Motor neuron (in vitro differentiated cells): ENCODE data around the gene CCL21. TPM values are rescaled to one million over a fixed set of nuclear protein-coding genes. Genes with fewer than 3 reads are reported as not detected.
"Not testable (repeated sequence)": the region's sequence is repeated elsewhere in the genome, so short reads cannot be mapped to it uniquely, and the experiment has no call there.

Experiments used
- ATAC-seq, 8 experiments: fragments of 200-7000 bp; cut with Tn5 transposase; replicated peaks in 6 of 8; 2 replicates each; pipeline ENCODE4 v1.8.0; 2021; ENCODE audit warnings: mild to moderate bottlenecking in 8 of 8, moderate library complexity in 8 of 8
- H3K27ac ChIP-seq, 2 donors: fragments of 250-450 bp; sonication (Bioruptor Pico); 2 replicates each; pipeline ENCODE4 v1.9.0; 2021; ENCODE audit warnings: antibody characterized with exemption in 2 of 2, mild to moderate bottlenecking in 2 of 2, moderate library complexity in 1 of 2
- H3K4me1 ChIP-seq, 2 donors: fragments of 250-450 bp; sonication (Bioruptor Pico); replicated peaks in 1 of 2; 2 replicates each; pipeline ENCODE4 v1.6.1; 2021; ENCODE audit warnings: antibody characterized with exemption in 2 of 2, mild to moderate bottlenecking in 2 of 2, moderate library complexity in 1 of 2
- H3K4me3 ChIP-seq, 5 donors: fragments of 250-450 bp; sonication (Bioruptor Pico); 2 replicates each; pipeline ENCODE4 v1.9.0; 2021; ENCODE audit warnings: antibody characterized with exemption in 5 of 5, mild to moderate bottlenecking in 5 of 5, moderate library complexity in 4 of 5
- WGBS, 10 experiments: fragments of 450-650 bp; shearing (Covaris generic); methylation state at CpG; one replicate each; pipeline ENCODE4 v1.0.0; 2022; 5-methylcytosine and 5-hydroxymethylcytosine counted together
- in situ Hi-C, 9 experiments: fragments of 400-800 bp; cut with MboI; loops; one replicate each; pipeline ENCODE4 v1.15.0; 2021; ENCODE audit warnings: low sequenced_read_pairs in 9 of 9, low pct_unique_long_range_greater_than_20kb in 2 of 9; ENCODE audit not compliant: unreplicated experiment in 9 of 9
- total RNA-seq, 8 experiments: library from RNA; unstranded; fragments of 300-600 nt; gene quantifications; 2 replicates each; pipeline versions ENCODE4 v1.2.3 to v1.2.4, GENCODE V29; 2022

CCL21 gene
- total RNA-seq, 8 experiments from 2014 or later, result 0.22 to 1.3 (median 0.76) TPM; not detected in 5

- H3K4me3 ChIP-seq, ATAC-seq, H3K27ac ChIP-seq, in situ Hi-C loops, H3K4me1 ChIP-seq: not testable (repeated sequence)
Measured at GRCh38 chr9:34719769-34720025, 9.8 kb upstream of the CCL21 start.

DNA sequence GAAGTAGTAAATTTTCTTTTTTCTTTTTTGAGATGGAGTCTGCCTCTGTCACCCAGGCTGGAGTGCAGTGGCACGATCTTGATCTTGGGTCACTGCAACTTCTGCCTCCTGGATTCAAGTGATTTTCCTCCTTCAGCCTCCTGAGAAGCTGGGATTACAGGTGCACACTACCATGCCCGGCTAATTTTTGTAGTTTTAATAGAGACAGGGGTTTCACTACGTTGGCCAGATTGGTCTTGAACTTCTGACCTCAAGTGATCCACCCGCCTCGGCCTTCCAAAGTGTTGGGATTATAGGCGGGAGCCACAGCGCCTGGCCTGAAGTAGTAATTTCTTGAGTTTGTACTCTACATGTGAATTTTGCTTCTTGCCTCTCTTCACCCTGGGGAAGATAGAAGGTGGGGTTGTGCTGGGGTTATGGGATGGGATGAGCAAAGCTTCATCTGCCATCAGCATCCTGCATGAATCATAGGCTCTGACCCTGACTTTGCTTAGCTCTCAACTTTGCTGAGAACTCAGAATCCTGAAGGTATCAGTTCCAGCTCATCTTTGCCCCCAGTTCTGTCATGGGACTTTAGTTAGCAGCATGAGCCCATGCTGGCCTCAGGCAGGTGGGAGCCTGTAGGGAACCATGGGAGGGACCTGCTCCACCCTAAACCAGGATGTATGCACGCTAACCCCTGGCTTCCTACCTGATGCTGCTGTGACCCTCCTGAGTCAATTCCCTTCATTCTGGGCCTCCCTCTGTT is 9.3 kb upstream of the CCL21 start:
- 60 to 90% (median 80%) methylated on average over 1 to 8 of the region's 8 CpGs; no CpG with 5 or more reads in 4 of the 10 experiments for WGBS, 10 experiments
- no peak overlapping the region for H3K27ac ChIP-seq
- no peak overlapping the region for H3K4me3 ChIP-seq
- no peaks in the 10 kb centered on the region for H3K4me1 ChIP-seq
- in situ Hi-C loops, result no loop called here
- no peak for ATAC-seq

- peak in 1 of 8 experiments; percentile 58 for ATAC-seq
- Histone ChIP-seq H3K27ac (no peak overlapping the region), H3K4me1 (no peaks in the 10 kb centered on the region), H3K4me3 (no peak overlapping the region)
- in situ Hi-C loops, result no loop called here
- WGBS, 10 experiments, result 50 to 100% methylated on average over 1 to 2 of the region's 3 CpGs; no CpG with 5 or more reads in 8 of the 10 experiments
Measured at GRCh38 chr9:34717996-34718614, 8.2 kb upstream of the CCL21 start.

GRCh38 chr9:34716711-34717110 is 6.8 kb upstream of the CCL21 start:
- in situ Hi-C loops, result no loop called here
- no peak overlapping the region for H3K4me3 ChIP-seq
- H3K27ac ChIP-seq, result no peak overlapping the region
- 60 to 92% (median 81%) methylated on average over 1 to 4 of the region's 4 CpGs; no CpG with 5 or more reads in 5 of the 10 experiments for WGBS, 10 experiments
- ATAC-seq, result no peak
- no peaks in the 10 kb centered on the region for H3K4me1 ChIP-seq

- 64 to 100% (median 92%) methylated on average over 1 to 4 of the region's 7 CpGs; no CpG with 5 or more reads in 4 of the 10 experiments for WGBS, 10 experiments
- Histone ChIP-seq H3K4me1 (no peaks in the 10 kb centered on the region), H3K4me3 (no peak overlapping the region), H3K27ac (no peak overlapping the region)
- ATAC-seq, result no peak
- in situ Hi-C loops, result no loop called here
Measured at GRCh38 chr9:34715639-34716215, 5.8 kb upstream of the CCL21 start.

- no peak for ATAC-seq
- no peak overlapping the region for H3K4me3 ChIP-seq
- H3K27ac ChIP-seq, result no peak overlapping the region
- in situ Hi-C loops, result no loop called here
- no peaks in the 10 kb centered on the region for H3K4me1 ChIP-seq
Measured at GRCh38 chr9:34714007-34714406, 4.1 kb upstream of the CCL21 start.

- peaks cover 0 to 7% of the 10 kb centered on the region in 2 donors for H3K4me1 ChIP-seq
- ATAC-seq, result no peak
- H3K4me3 ChIP-seq, result no peak overlapping the region
- H3K27ac ChIP-seq, result no peak overlapping the region
- in situ Hi-C loops, result no loop called here
- WGBS, 10 experiments, result 0 to 40% (median 16%) methylated on average over 1 of the region's 1 CpG
Measured at GRCh38 chr9:34712140-34712539, 2.2 kb upstream of the CCL21 start.

DNA sequence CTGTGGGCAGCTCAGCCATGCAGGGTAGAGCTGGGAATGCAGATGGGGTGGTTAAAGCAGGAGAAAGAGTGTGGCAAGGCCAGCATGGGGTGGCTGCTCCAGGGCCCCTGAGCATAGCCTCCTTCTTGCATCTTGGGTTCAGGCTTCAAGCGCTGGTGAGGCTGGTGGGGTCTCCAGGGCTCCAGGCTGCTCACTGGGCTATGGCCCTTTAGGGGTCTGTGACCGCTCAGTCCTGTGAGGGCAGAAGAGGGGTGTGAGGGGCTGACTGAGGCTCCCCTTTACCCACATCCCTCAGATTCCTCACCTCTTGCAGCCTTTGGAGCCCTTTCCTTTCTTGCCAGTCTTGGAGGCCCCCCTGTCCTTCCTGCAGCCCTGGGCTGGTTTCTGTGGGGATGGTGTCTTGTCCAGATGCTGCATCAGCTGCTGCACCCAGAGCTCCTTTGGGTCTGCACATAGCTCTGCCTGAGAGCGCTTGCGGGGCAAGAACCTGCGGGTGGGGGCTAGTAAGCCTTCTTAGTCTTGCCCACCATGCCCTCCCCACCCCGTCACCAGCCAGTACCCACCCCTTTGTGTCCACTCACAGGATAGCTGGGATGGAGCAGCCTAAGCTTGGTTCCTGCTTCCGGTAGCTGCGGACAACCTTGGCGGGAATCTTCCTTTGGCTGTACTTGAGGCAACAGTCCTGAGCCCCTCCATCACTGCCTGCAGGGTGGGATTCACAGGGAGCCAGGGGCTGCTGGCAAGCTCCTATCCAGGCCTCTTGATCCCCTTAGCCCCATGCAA is 549 bp downstream of the CCL21 start:
- Histone ChIP-seq H3K4me1 (peaks cover 0 to 7% of the 10 kb centered on the region in 2 donors), H3K4me3 (no peak overlapping the region), H3K27ac (no peak overlapping the region)
- WGBS, 10 experiments, result 80 to 100% methylated on average over 1 of the region's 9 CpGs; no CpG with 5 or more reads in 8 of the 10 experiments
- in situ Hi-C loops, result no loop called here
- no peak for ATAC-seq

GRCh38 chr9:34707130-34707529 is 2.8 kb downstream of the CCL21 start:
- in situ Hi-C loops, result no loop called here
- 0 to 80% (median 60%) methylated on average over 1 to 2 of the region's 2 CpGs; no CpG with 5 or more reads in 5 of the 10 experiments for WGBS, 10 experiments

GRCh38 chr9:34701769-34702736 is 7.9 kb downstream of the CCL21 start:
- WGBS, 10 experiments, result 0 to 27% (median 16%) methylated on average over 2 to 21 of the region's 30 CpGs; no CpG with 5 or more reads in 1 of the 10 experiments
- peak; percentile 76 to 87 (median 82) for ATAC-seq
- no peak overlapping the region for H3K27ac ChIP-seq
- in situ Hi-C loops, result no loop called here
- H3K4me3 ChIP-seq, result peak overlapping the region; percentile 31 to 44 (median 42)
- H3K4me1 ChIP-seq, result peaks cover 2 to 4% of the 10 kb centered on the region in 2 donors

More at GRCh38 chr9:34707130-34707529, 2.8 kb downstream of the CCL21 start:
- Histone ChIP-seq H3K4me1 (peaks cover 0 to 7% of the 10 kb centered on the region in 2 donors), H3K4me3 (no peak overlapping the region), H3K27ac (no peak overlapping the region)
- no peak for ATAC-seq

GRCh38 chr9:34701023-34701768 is 8.7 kb downstream of the CCL21 start:
- Histone ChIP-seq H3K4me1 (peaks cover 2 to 4% of the 10 kb centered on the region in 2 donors), H3K4me3 (peak overlapping the region; percentile 31 to 44 (median 42)), H3K27ac (no peak overlapping the region)
- in situ Hi-C loops, result no loop called here
- WGBS, 10 experiments, result 0 to 40% (median 17%) methylated on average over 1 to 3 of the region's 52 CpGs; no CpG with 5 or more reads in 6 of the 10 experiments
- ATAC-seq, result peak; percentile 87 to 94 (median 90)

DNA sequence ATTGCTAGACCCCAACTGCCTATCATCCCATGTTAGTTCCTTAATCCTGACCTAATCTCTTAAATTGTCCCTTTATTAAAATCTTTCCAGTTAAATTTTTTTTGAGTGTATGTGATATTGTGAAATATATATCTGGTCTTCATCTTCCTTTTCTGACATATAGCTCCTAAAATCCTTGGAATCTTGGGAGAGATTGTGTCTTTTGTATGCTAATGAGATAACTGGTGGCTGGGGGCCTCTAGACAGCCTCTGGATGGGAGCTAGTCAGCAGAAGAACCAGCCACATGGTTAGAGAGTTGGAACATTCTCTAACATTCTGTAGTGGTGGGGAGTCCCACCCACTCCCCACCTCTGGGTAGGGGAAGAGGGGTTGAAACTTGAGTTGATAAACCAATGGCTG is 15.1 kb downstream of the CCL21 start:
- no peak for ATAC-seq
- H3K4me1 ChIP-seq, result no peaks in the 10 kb centered on the region
- H3K4me3 ChIP-seq, result no peak overlapping the region
- H3K27ac ChIP-seq, result no peak overlapping the region
- in situ Hi-C loops, result no loop called here
